Stimulated activated CD4-positive, alpha-beta T cell treated with anti-CD3 and anti-CD28 coated beads, Interleukin-12 subunit alpha, Interleukin-12 subunit beta, amount 100 ng/mL, for 4 hours (primary cell): ENCODE results near the gene ADCK1.
"Not testable (repeated sequence)": the region's sequence is repeated elsewhere in the genome, so short reads cannot be mapped to it uniquely, and the experiment has no call there.

Experiments
- DNase-seq: peaks from one replicate; pipeline ENCODE4 v3.0.0-alpha.2; 2020

The ADCK1 gene

DNA sequence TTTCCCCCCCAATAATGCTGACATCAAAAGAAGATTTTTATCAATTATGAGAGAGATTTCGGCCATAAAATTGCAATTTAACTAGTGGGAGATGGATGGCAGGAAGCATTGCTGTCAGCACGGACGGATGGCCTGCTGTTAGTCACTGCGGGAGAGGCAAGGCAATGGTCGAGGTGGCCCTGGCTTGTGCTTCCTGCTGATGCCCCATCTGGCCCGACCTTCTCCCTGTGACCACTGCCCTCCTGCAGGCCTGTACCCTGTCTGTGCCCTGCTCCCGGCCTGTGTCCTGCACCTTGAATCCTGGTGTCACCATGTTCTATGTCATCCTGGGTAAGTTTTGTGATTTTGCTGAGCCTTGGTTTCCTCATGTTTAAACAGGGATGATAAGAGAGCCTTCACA is 67.6 kb downstream of the ADCK1 start:
- DNase-seq = no peak

DNA sequence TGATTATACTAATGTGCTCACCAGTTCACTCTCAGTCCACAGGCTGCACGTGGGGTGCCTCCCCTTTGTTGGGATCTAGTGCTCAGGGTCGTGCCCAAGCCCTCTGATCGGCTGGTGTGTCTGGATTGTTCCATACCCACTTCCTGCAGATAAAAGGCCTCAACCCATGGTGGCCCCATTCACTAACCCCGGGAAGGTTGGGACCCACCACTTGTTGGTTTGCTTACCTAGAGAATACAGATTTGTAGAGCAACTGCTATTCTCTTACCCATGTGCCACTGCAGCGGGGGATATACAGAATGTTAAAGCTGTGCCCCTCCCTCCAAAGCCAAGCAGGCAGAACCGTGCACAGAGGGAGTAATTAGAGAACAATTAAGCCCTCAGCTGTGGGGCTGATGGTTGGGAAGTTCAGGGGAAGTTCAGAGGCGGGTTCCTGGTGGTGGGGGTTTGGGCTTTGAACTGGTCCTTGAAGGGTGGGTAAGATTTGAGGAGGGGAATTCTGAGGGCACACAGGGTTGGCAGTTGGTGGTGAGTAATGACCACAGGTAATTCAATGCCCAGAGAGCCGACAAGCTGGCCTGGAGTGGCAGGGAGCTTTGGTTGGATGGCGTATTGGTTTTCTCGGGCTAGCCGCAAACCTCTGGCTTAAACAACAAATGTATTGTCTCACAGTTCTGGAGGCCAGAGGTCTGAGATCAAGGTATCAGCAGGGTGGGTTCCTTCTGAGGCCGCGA is 68.8 kb downstream of the ADCK1 start:
- DNase-seq = no peak

DNA sequence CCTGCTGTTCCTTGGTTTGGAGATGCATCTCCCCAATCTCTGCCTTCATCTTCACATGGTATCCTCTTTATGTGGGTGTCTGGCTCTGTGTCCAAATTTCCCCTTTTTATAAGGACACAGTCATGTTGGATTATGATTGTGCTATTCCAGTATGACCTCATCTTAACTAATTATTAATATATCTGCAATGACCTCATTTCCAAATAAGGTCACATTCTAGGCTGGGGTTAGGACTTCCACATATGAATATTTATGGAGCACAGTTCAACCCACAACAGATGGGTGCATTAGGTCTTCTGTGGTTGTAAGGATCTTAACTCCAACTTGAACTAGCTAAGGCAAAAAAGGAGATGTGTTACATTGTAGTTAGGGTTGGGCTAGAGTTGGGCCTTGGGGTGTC is 69.4 kb downstream of the ADCK1 start:
- no peak for DNase-seq

- no peak for DNase-seq
Observed at GRCh38 chr14:77870646-77871045, 70.7 kb downstream of the ADCK1 start.

DNA sequence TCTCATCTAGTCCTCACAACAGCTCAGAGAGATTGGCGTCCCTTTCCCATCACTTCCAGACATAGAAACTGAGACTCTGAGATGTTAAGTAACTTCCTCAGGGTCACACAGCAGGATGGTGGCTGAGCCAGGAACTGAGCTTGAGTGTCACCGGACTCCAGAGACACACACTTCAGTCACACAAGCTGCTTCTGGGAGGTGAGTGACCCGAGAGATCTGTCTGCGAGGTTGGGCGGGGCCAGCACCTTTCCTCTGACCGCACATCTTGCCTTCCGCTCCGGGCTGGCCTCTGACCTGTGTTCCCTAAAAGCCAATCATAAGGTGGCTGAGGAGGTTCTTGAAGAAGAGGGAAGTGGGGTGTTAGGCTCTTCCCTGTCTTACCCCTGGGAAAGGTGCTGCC is 72.2 kb downstream of the ADCK1 start:
- DNase-seq = no peak

GRCh38 chr14:77872983-77873382 is 73.1 kb downstream of the ADCK1 start:
- no peak for DNase-seq

GRCh38 chr14:77878783-77879182 is 78.9 kb downstream of the ADCK1 start:
- DNase-seq = no peak

GRCh38 chr14:77880056-77880455 is 80.1 kb downstream of the ADCK1 start:
- no peak for DNase-seq

DNA sequence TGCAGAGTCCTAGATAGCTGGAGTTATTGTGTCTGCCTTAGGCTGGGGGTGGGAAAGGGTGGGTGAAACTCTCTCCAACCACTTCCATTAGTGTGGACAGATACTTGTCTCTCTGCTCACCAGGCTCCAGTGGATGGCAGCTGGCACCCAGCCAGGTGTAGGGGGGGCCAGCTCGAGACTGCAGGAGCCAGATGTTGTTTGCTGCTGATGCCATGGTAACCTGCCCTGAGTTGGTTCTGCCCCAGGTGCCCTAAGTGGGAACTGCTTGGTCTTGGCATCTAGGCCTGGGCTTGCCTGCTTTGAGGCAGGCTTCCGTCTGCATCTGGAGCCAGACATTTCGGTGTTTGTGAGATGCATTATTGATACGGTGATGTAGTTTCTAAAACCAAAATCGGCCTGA is 82.2 kb downstream of the ADCK1 start:
- no peak for DNase-seq

- DNase-seq = no peak
Observed at GRCh38 chr14:77882636-77883035, 82.7 kb downstream of the ADCK1 start.

- DNase-seq = no peak
Observed at GRCh38 chr14:77883131-77883846, 83.4 kb downstream of the ADCK1 start.

GRCh38 chr14:77883847-77884238 is 83.9 kb downstream of the ADCK1 start:
- DNase-seq = no peak

DNA sequence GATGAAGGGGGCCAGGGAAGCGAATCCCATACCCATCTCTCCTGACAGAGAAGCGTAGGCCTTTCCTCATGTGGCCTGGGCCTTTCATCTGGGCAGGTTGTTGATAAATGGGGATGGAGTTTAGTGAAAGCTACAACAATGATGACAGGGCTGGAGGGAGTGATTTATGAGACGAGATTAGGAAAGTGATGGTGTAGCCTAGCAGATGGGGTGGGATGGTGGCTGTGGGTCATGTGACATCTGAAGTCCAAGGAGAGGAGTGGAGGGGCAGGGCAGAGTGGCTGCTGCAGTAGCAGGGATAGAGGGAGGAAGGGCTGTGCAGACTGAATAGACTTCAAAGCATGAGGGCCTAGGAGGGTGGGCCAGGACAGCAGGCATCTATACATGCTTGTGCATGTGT is 85.5 kb downstream of the ADCK1 start:
- DNase-seq = no peak

GRCh38 chr14:77886010-77886409 is 86.1 kb downstream of the ADCK1 start:
- DNase-seq = no peak

DNA sequence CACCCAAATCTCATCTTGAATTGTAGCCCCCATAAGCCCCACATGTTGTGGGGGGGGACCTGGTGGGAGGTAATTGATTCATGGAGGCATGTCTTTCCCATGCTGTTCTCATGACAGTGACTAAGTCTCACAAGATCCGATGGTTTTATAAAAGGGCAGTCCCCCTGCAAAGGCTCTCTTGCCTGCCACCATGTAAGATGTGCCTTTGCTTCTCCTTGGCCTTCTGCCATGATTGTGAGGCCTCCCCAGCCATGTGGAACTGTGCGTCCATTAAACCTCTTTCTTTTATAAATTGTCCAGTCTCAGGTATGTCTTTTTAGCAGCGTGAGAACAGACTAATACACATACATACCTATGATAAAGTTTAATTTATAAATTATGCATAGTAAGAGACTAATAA is 89.0 kb downstream of the ADCK1 start:
- not testable (repeated sequence) for DNase-seq

DNA sequence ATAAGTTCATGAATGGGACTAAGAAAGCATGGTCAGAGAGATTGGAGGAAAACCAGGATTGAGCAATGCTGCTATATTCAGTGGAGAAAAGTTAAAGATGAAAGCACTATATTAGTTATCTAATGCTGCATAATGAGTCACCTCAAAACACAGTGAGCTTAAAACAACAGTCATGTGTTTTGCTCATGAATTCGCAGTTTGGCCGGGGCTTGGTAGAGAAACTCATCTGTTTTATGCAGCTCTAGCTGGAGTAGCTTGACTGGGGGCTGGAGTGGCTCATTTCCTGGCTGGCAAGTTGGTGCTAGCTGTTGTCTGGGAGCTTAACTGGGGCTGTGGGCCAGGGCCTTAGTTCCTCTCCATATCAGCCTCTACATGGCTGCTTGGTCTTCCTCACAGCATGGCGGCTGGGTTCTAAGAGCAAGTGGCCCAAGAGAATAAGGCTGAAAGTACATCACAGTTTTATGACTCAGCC is 90.1 kb downstream of the ADCK1 start:
- DNase-seq = no peak

DNA sequence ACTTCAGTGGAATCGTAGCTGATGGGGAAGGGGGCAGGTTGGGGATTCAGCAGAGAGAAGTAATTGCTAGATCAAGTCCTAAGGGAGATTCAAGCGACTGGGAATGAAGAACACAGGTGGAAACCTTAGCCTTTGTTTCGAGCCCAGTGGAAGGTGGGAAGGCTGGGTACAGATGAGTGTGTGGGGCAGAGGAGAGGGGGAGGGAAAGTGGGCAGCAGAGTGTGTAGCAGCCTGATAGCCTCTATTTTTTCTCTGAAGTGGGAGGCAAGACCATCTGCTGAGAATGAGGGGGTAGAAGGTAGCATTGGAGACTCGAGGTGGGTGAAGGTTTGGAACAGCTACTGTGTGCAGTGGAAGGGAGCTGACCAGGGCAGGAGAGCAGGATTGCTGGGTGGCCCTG is 91.0 kb downstream of the ADCK1 start:
- DNase-seq = no peak

GRCh38 chr14:77892381-77892871 is 92.5 kb downstream of the ADCK1 start:
- no peak for DNase-seq

- DNase-seq = no peak
Observed at GRCh38 chr14:77892890-77893484, 93.1 kb downstream of the ADCK1 start.

- DNase-seq = no peak
Observed at GRCh38 chr14:77897374-77897773, 97.5 kb downstream of the ADCK1 start.

- DNase-seq = no peak
Observed at GRCh38 chr14:77902811-77903210, 102.9 kb downstream of the ADCK1 start.

- DNase-seq = no peak
Observed at GRCh38 chr14:77903221-77903620, 103.3 kb downstream of the ADCK1 start.

- no peak for DNase-seq
Observed at GRCh38 chr14:77903937-77904617, 104.2 kb downstream of the ADCK1 start.
